Cardiac fibroblast (primary cell): Measurements from ENCODE around the gene PPP2R3C.

Experiments used
- DNase-seq, 2 donors: peaks; one replicate each; pipeline versions ENCODE4 v3.0.0 to v3.0.0-alpha.2; 2010; ENCODE audit warnings: low read depth in 2 of 2
- H3K4me3 ChIP-seq, 2 donors: replicated peaks in 1 of 2; 1 replicate in 1 of 2; 2 replicates in 1 of 2; pipeline ENCODE4 v1.5.1; 2011; ENCODE audit warnings: low read depth in 2 of 2, low read length in 2 of 2, mild to moderate bottlenecking in 2 of 2, moderate library complexity in 1 of 2
- TF ChIP-seq, protein P1 (sequence below): IDR thresholded peaks from one replicate; pipeline ENCODE4 v1.5.1; 2011; ENCODE audit warnings: low read depth, mild to moderate bottlenecking, low read length, inconsistent platforms

The PPP2R3C gene

DNA sequence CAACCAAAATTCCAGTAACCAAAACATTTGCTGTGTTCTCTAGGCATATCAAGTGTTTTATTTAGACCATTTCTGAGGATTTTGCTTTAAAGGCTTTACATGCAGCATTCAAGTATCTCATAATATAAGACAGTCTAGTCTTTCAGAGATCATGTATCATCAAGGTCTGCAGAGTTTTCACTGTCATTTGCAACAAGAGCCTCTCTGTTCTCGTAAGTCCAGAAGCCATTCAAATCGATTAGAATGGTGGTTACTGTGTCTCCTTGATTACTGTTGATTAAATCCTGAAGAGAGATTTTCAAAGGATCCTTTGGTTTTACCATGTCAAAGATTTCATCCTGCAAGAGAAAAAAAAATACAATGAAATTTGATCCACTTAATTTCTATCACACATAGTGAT, 36.3 kb downstream of the PPP2R3C start:
- TF ChIP-seq, protein P1, sequence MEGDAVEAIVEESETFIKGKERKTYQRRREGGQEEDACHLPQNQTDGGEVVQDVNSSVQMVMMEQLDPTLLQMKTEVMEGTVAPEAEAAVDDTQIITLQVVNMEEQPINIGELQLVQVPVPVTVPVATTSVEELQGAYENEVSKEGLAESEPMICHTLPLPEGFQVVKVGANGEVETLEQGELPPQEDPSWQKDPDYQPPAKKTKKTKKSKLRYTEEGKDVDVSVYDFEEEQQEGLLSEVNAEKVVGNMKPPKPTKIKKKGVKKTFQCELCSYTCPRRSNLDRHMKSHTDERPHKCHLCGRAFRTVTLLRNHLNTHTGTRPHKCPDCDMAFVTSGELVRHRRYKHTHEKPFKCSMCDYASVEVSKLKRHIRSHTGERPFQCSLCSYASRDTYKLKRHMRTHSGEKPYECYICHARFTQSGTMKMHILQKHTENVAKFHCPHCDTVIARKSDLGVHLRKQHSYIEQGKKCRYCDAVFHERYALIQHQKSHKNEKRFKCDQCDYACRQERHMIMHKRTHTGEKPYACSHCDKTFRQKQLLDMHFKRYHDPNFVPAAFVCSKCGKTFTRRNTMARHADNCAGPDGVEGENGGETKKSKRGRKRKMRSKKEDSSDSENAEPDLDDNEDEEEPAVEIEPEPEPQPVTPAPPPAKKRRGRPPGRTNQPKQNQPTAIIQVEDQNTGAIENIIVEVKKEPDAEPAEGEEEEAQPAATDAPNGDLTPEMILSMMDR, result no peak
- no peak overlapping the region for H3K4me3 ChIP-seq
- DNase-seq, result no peak

DNA sequence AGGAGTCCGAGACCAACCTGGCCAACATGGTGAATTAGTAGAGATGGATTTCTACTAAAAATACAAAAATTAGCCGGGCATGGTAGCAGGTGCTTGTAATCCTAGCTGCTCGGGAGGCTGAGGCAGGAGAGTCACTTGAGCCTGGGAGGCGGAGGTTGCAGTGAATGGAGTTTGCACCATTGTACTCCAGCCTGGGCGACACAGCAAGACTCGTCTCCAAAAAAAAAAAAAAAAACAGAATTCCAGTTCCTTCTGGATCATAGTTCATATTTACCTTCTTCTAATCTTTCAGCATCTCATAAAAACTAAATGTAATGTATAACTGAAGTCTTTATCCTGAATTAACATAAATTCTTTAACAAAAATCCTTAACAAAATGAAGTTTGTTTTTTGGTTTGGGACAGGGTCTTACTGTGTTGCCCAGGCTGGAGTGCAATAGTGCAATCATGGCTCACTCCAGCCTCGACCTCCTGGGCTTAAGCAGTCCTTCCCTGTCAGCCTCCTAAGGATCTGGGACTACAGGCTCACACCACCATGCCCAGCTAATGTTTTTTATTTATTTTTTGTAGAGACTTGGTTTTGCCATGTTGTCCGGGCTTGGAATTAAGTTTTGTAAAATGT, 38.1 kb downstream of the PPP2R3C start:
- TF ChIP-seq, protein P1, result no peak
- H3K4me3 ChIP-seq, result no peak overlapping the region
- no peak for DNase-seq

GRCh38 chr14:35079742-35080141, 42.0 kb downstream of the PPP2R3C start:
- DNase-seq, result peak in 1 of 2 donors; percentile 10
- TF ChIP-seq, protein P1, result no peak
- no peak overlapping the region for H3K4me3 ChIP-seq

DNA sequence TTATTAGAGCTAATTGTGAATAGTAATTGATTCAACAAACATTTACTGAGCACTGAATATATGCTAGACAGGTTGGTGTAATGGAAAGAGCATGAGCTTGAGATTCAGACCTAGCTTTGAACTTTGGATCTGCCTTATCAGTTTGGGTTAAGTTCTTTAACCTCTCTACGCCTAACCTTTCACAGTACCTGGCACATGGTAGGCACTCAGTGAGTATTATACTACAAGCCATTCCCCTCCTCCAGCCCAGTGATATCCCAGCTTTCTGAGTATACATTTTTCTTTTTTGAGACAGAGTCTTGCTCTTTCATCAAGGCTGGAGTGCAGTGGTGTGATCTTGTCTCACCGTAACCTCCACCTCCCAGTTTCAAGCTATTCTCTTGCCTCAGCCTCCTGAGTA, 43.7 kb downstream of the PPP2R3C start:
- TF ChIP-seq, protein P1, result no peak
- no peak for DNase-seq
- H3K4me3 ChIP-seq, result no peak overlapping the region

DNA sequence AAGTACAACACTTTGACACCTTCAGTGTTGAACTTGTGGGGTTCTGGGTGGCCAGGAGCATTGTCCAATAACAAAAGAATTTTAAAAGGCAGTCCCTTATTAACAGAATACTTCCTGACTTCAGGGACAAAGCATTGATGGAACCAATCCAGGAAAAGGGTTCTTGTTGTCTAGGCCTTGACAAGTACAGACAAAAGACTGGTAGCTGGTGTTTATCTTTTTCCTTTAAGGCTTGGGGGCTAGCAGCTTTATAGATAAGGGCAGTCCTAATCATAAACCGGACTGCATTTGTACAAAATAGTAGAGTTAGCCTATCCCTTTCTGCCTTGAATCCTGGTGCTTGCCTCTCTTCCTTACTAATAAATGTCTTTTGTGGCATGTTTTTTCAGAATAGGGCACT, 48.3 kb downstream of the PPP2R3C start:
- TF ChIP-seq, protein P1, result no peak
- H3K4me3 ChIP-seq, result no peak overlapping the region
- peak in 1 of 2 donors; percentile 6 for DNase-seq

DNA sequence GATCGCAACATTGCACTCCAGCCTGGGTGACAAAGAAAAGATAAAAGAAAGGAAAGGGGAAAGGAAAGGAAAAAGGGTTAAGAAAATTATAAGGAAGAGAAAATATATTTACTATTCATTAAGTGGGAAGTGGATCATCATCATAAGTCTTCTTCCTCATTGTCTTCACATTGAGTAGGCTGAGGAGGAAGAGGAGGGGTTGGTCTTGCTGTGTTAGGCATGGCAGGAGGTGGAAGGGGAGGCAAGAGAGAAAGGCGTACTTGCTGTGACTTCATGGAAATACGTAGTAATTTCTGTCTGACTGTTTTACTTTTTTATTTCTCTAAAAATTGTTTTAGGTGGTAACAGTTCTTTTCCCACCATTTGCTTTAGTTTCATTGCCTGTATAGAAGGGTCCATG, 49.6 kb downstream of the PPP2R3C start:
- H3K4me3 ChIP-seq, result no peak overlapping the region
- DNase-seq, result no peak
- TF ChIP-seq, protein P1, result no peak
